ENCODE data around the gene KANK2.

DNA sequence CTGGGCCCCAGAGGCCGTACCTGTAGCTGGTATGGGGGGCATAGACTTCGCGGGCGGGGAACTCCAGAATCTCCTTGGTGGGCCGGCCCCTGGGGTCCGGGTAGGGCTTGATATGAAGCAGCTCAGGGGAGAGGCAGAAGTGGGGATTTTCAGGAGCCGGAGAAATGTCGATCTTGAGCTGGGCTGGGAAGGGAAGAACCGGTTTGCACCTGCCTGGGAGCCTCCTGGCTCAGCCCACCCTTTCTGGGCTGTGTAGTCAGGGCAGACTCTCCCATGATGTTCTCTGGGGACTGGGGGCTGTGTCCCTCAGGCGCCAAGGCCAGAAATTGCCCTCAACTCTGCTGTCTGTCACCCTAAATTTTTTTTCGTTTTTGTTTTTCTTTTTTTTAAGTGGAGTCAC lies 44.7 kb upstream of the KANK2 start:
- TF ChIP-seq CTCF (IDR thresholded peaks at IDR 0.05) (no peak), POLR2A (IDR thresholded peaks at IDR 0.05) (no peak)

Measured in right lobe of liver (tissue), 4 donors.